IMR-90 (cell line): ENCODE data around the gene TMEM245. TPM values are rescaled to one million over a fixed set of nuclear protein-coding genes. Genes with fewer than 3 reads are reported as not detected.
A peak's percentile ranks its signal among the peaks of the same experiment; 100 is the strongest.

ENCODE experiments used
- ATAC-seq: fragments of 200-7000 bp; cut with Tn5 transposase; 2 replicates; pipeline ENCODE4 v1.9.1; 2020; ENCODE audit warnings: low read depth, mild to moderate bottlenecking, moderate library complexity
- BruUV-seq: library from RNA; stranded (reverse); fragments of 400-500 nt; replicated peaks from 2 replicates; lab custom pipeline; 2021; lab: Mats Ljungman, UMichigan
- CTCF ChIA-PET: fragments of 300-600 bp; formaldehyde crosslinking; extraction: SDS; loops from one replicate; lab custom pipeline; 2021; ENCODE audit warnings: antibody characterized with exemption; lab: Yijun Ruan, JAX
- POLR2A ChIA-PET: fragments of 300-600 bp; sonication (Branson Sonifier 250); formaldehyde crosslinking; loops from one replicate; lab custom pipeline; 2022; ENCODE audit warnings: antibody characterized with exemption; ENCODE audit not compliant: unreplicated experiment; lab: Charles Lee
- DNase-seq: peaks from one replicate; pipeline ENCODE4 v3.0.0; 2013
- H2AFZ ChIP-seq: replicated peaks from 2 replicates; pipeline ENCODE3; 2013; ENCODE audit warnings: low read length, mild to moderate bottlenecking; ENCODE audit not compliant: poor library complexity
- H2AK5ac ChIP-seq: 2 replicates; pipeline ENCODE4 v1.6.1; 2013; ENCODE audit warnings: low read depth, low read length, inconsistent platforms
- H2AK9ac ChIP-seq: replicated peaks from 2 replicates; pipeline ENCODE3; 2013; ENCODE audit warnings: mild to moderate bottlenecking, low read depth, low read length, moderate library complexity; ENCODE audit not compliant: poor library complexity
- H2BK120ac ChIP-seq: 2 replicates; pipeline ENCODE4 v1.6.1; 2013; ENCODE audit warnings: low read depth, low read length, inconsistent platforms
- H2BK15ac ChIP-seq: 3 replicates; pipeline ENCODE4 v1.6.1; 2013; ENCODE audit warnings: low read depth, low read length, inconsistent platforms
- H2BK20ac ChIP-seq: 2 replicates; pipeline ENCODE4 v1.6.1; 2013; ENCODE audit warnings: low read depth, mild to moderate bottlenecking, inconsistent platforms, low read length, moderate library complexity
- H2BK5ac ChIP-seq: 2 replicates; pipeline ENCODE4 v1.6.1; 2013; ENCODE audit warnings: mild to moderate bottlenecking, low read depth, low read length, inconsistent platforms; ENCODE audit not compliant: poor library complexity, severe bottlenecking
- H3K14ac ChIP-seq: replicated peaks from 2 replicates; pipeline ENCODE4 v1.6.1; 2013; ENCODE audit warnings: low read depth, low read length, inconsistent platforms
- H3K18ac ChIP-seq: 2 replicates; pipeline ENCODE4 v1.6.1; 2013; ENCODE audit warnings: low read depth, low read length, control low read depth
- H3K23ac ChIP-seq: 2 replicates; pipeline ENCODE4 v1.6.1; 2013; ENCODE audit warnings: low read depth, low read length, inconsistent platforms
- H3K27ac ChIP-seq: 2 replicates; pipeline ENCODE4 v1.5.1; 2013; ENCODE audit warnings: mild to moderate bottlenecking, control low read depth, low read length; ENCODE audit not compliant: insufficient read depth
- H3K27me3 ChIP-seq: 2 replicates; pipeline ENCODE4 v1.6.1; 2013; ENCODE audit warnings: low read length; ENCODE audit not compliant: control insufficient read depth, insufficient read depth
- H3K36me3 ChIP-seq: 2 replicates; pipeline ENCODE4 v1.6.1; 2013; ENCODE audit warnings: low read length, mixed read lengths; ENCODE audit not compliant: control insufficient read depth, insufficient read depth
- H3K4ac ChIP-seq: 2 replicates; pipeline ENCODE4 v1.6.1; 2013; ENCODE audit warnings: low read depth, low read length, inconsistent platforms
- H3K4me1 ChIP-seq: 2 replicates; pipeline ENCODE4 v1.6.1; 2013; ENCODE audit warnings: low read length, mixed read lengths; ENCODE audit not compliant: control insufficient read depth, insufficient read depth
- H3K4me2 ChIP-seq: 2 replicates; pipeline ENCODE4 v1.6.1; 2013; ENCODE audit warnings: low read depth, mild to moderate bottlenecking, control low read depth, low read length, moderate library complexity
- H3K4me3 ChIP-seq: 2 replicates; pipeline ENCODE4 v1.5.1; 2013; ENCODE audit warnings: low read depth, mild to moderate bottlenecking, control low read depth, low read length, moderate library complexity; ENCODE audit not compliant: insufficient read depth
- H3K56ac ChIP-seq: 2 replicates; pipeline ENCODE4 v1.6.1; 2013; ENCODE audit warnings: low read length, inconsistent platforms; ENCODE audit not compliant: insufficient read depth; ENCODE audit errors: extremely low read depth
- H3K79me1 ChIP-seq, 2 experiments: 2 replicates each; pipeline ENCODE4 v1.6.1; 2013; ENCODE audit warnings: low read length in 2 of 2, inconsistent platforms in 1 of 2, low read depth in 1 of 2
- H3K9ac ChIP-seq: 2 replicates; pipeline ENCODE4 v1.6.1; 2013; ENCODE audit warnings: low read depth, low read length, control low read depth
- H3K9me1 ChIP-seq: 2 replicates; pipeline ENCODE4 v1.6.1; 2013; ENCODE audit warnings: low read length, inconsistent platforms; ENCODE audit not compliant: insufficient read depth
- H3K9me3 ChIP-seq: 2 replicates; pipeline ENCODE4 v1.6.1; 2013; ENCODE audit warnings: low read length; ENCODE audit not compliant: control insufficient read depth, insufficient read depth
- H4K20me1 ChIP-seq: 2 replicates; pipeline ENCODE4 v1.6.1; 2013; ENCODE audit warnings: low read length, inconsistent platforms; ENCODE audit not compliant: insufficient read depth
- H4K5ac ChIP-seq: 2 replicates; pipeline ENCODE4 v1.6.1; 2013; ENCODE audit warnings: mild to moderate bottlenecking, low read depth, low read length, control low read depth
- H4K8ac ChIP-seq, 2 experiments: 2 replicates each; pipeline ENCODE4 v1.6.1; 2013; ENCODE audit warnings: low read depth in 2 of 2, low read length in 2 of 2, control low read depth in 1 of 2, inconsistent platforms in 1 of 2
- H4K91ac ChIP-seq: 2 replicates; pipeline ENCODE4 v1.6.1; 2013; ENCODE audit warnings: low read depth, low read length, inconsistent platforms; ENCODE audit not compliant: insufficient read depth
- MAZ ChIP-seq: IDR thresholded peaks from 2 replicates; pipeline ENCODE4 v1.6.1; 2012; ENCODE audit warnings: low read depth, mild to moderate bottlenecking, low read length, improper control_type of control experiment, moderate library complexity, borderline replicate concordance
- RAD21 ChIP-seq: IDR thresholded peaks from 2 replicates; pipeline ENCODE4 v1.6.1; 2012; ENCODE audit warnings: low read length, improper control_type of control experiment
- dilution Hi-C: fragments of 300-500 bp; cut with HindIII; formaldehyde crosslinking; loops from one replicate; pipeline ENCODE4 v1.14.3; 2018; ENCODE audit warnings: low sequenced_read_pairs; ENCODE audit not compliant: unreplicated experiment
- in situ Hi-C: fragments of 300-500 bp; cut with MboI; formaldehyde crosslinking; loops from 3 replicates; pipeline ENCODE4 v1.14.3; 2019; ENCODE audit warnings: low sequenced_read_pairs, inconsistent platforms, mixed read lengths
- intact Hi-C: fragments of 100-400 bp; cut with micrococcal nuclease; formaldehyde crosslinking; loops from 2 replicates; pipeline ENCODE4 v1.10.0; 2022
- polyA plus RNA-seq, 3 experiments: library from polyadenylated mRNA; depleted of rRNA; stranded (reverse); fragments of >200 nt; gene quantifications; 2 replicates each; pipeline ENCODE4 v1.2.3, GENCODE V29; 2012; ENCODE audit warnings: low replicate concordance in 1 of 3
- total RNA-seq: library from RNA; depleted of rRNA; stranded (reverse); fragments of >200 nt; gene quantifications from 2 replicates; pipeline ENCODE4 v1.2.3, GENCODE V29; 2012

Gene TMEM245
- total and polyA plus RNA-seq, 2 of the 4 experiments (the other 2 are of a cell fraction): 24.8 to 57.9 TPM

DNA sequence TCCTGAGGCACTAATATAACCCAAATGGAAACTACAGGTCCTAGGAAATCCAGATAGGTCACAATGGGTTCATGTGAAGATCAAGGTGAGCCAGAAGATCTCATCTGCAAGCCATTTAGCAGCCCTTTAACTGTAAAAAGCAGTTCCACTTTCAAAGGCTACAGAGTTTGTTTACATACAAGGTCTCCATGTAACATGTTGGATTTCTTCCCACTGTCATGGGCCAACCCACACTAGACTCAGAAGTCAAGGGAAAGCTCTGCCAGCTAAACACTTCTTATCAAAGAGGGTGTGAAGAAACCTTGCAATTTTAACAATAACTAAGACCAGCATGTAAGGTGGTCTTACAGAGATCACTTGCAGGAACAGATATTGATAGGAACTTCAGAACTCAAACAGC, 102.7 kb downstream of the TMEM245 start:
- Histone ChIP-seq H2AK5ac (no peak overlapping the region), H2AFZ (no peak overlapping the region), H3K9ac (no peak overlapping the region), H2BK20ac (no peak overlapping the region), H3K79me1 (peaks cover 8 to 31% of the 10 kb centered on the region in 2 experiments), H3K27me3 (no peaks in the 10 kb centered on the region), H4K91ac (no peak overlapping the region), H4K8ac (no peak overlapping the region), H4K5ac (no peak overlapping the region), H3K4me1 (peaks cover 8% of the 10 kb centered on the region), H3K18ac (no peak overlapping the region), H3K4me2 (no peak overlapping the region), H3K23ac (no peak overlapping the region), H2BK5ac (no peak overlapping the region), H3K56ac (no peak overlapping the region), H2BK15ac (no peak overlapping the region), H3K36me3 (peaks cover 6% of the 10 kb centered on the region), H2AK9ac (no peak overlapping the region), H3K9me3 (no peaks in the 10 kb centered on the region), H3K9me1 (peaks cover 8% of the 10 kb centered on the region), H3K14ac (no peak overlapping the region), H3K27ac (no peak overlapping the region), H3K4ac (no peak overlapping the region), H4K20me1 (peaks cover 13% of the 10 kb centered on the region), H2BK120ac (no peak overlapping the region), H3K4me3 (no peak overlapping the region)
- DNase-seq (peak; percentile 56), ATAC-seq (no peak)
- no TSS peak for BruUV-seq
- intact Hi-C loops (no loop called here), in situ Hi-C loops (no loop called here), dilution Hi-C loops (no loop called here)
- ChIA-PET POLR2A (no interaction called here), CTCF (no interaction called here)
- no peak for TF ChIP-seq RAD21
- TF ChIP-seq MAZ: no peak
